ENCODE measurements around the gene LHX8.

GRCh38 chr1:75159154-75159553 lies 25.0 kb downstream of the LHX8 start:
- TF ChIP-seq POLR2AphosphoS5 (IDR thresholded peaks at IDR 0.05) (no peak), CTCF (IDR thresholded peaks at IDR 0.05 in 8 of 11, conservative IDR thresholded peaks at IDR 0.05 in 3 of 11) (no peak)

Measured in spleen (tissue), 7 donors.